Activated CD4-positive, alpha-beta memory T cell treated with anti-CD3 and anti-CD28 coated beads for 36 hours (primary cell): Measurements from ENCODE around the gene RFPL4AL1. TPM values are rescaled to one million over a fixed set of nuclear protein-coding genes. Genes with fewer than 3 reads are reported as not detected.

Experiments
- CTCF ChIA-PET: fragments of 350-600 bp; sonication (Branson Sonifier 250); formaldehyde crosslinking; loops from one replicate; lab custom pipeline; 2021; ENCODE audit warnings: antibody characterized with exemption, inconsistent platforms; lab: Charles Lee
- POLR2A ChIA-PET: fragments of 350-600 bp; sonication (Branson Sonifier 250); formaldehyde crosslinking; loops from one replicate; lab custom pipeline; 2021; ENCODE audit warnings: antibody characterized with exemption; lab: Charles Lee
- DNase-seq: peaks from one replicate; pipeline ENCODE4 v3.0.0-alpha.2; 2020
- H3K27ac Mint-ChIP-seq: one replicate; pipeline ENCODE4 v1.8.0; 2021; ENCODE audit warnings: mixed read lengths
- H3K27me3 Mint-ChIP-seq: one replicate; pipeline ENCODE4 v1.8.0; 2021; ENCODE audit warnings: mixed read lengths
- H3K36me3 Mint-ChIP-seq: one replicate; pipeline ENCODE4 v1.8.0; 2021; ENCODE audit warnings: mixed read lengths
- H3K4me1 Mint-ChIP-seq: one replicate; pipeline ENCODE4 v1.8.0; 2021; ENCODE audit warnings: low read depth, mixed read lengths
- H3K4me3 Mint-ChIP-seq: one replicate; pipeline ENCODE4 v1.8.0; 2021; ENCODE audit warnings: mild to moderate bottlenecking, mixed read lengths
- H3K9me3 Mint-ChIP-seq: one replicate; pipeline ENCODE4 v1.8.0; 2021; ENCODE audit warnings: mixed read lengths
- intact Hi-C: fragments of 100-400 bp; cut with micrococcal nuclease; formaldehyde crosslinking; loops from one replicate; pipeline ENCODE4 v1.15.1; 2023
- total RNA-seq, 2 experiments: library from RNA; stranded (reverse); gene quantifications; one replicate each; pipeline ENCODE4 v1.2.3, GENCODE V29; 2021

Gene RFPL4AL1
- total RNA-seq, 2 experiments from 2014 or later = not detected

DNA sequence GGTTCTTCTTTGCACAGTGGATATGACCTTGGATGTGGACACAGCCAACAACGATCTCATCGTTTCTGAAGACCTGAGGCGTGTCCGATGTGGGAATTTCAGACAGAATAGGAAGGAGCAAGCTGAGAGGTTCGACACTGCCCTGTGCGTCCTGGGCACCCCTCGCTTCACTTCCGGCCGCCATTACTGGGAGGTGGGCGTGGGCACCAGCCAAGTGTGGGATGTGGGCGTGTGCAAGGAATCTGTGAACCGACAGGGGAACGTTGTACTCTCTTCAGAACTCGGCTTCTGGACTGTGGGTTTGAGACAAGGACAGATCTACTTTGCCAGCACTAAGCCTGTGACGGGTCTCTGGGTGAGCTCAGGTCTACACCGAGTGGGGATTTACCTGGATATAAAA, 9.4 kb downstream of the RFPL4AL1 start:
- no peaks in the 10 kb centered on the region for H3K9me3 Mint-ChIP-seq
- ChIA-PET POLR2A (no interaction called here), CTCF (no interaction called here)
- H3K4me3 Mint-ChIP-seq = no peak overlapping the region
- H3K4me1 Mint-ChIP-seq = no peaks in the 10 kb centered on the region
- H3K27ac Mint-ChIP-seq = no peak overlapping the region
- intact Hi-C loops = no loop called here
- H3K27me3 Mint-ChIP-seq = peaks cover 29% of the 10 kb centered on the region
- H3K36me3 Mint-ChIP-seq = no peaks in the 10 kb centered on the region
- DNase-seq = no peak

DNA sequence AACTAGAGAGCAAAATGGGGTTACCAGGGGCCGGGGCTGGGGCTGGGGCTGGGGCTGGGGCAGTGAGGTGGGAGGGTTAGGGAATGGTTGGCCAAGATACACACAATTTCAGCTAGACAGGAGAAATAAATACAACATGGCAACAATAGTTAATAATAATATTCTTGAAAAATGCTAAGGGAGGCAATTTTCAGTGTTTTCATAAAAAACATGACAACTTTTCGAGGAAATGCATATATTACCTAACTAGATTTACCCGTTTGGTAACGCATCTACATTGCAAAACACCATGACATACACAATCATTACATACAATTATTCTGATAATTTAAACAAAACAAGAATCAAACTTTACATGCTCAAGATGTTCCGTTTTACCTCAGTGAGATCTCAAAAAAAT, 12.2 kb downstream of the RFPL4AL1 start:
- no peak overlapping the region for H3K4me3 Mint-ChIP-seq
- H3K27me3 Mint-ChIP-seq = peaks cover 24% of the 10 kb centered on the region
- DNase-seq = no peak
- POLR2A ChIA-PET = no interaction called here
- no peaks in the 10 kb centered on the region for H3K36me3 Mint-ChIP-seq
- no peaks in the 10 kb centered on the region for H3K4me1 Mint-ChIP-seq
- CTCF ChIA-PET = no interaction called here
- H3K9me3 Mint-ChIP-seq = no peaks in the 10 kb centered on the region
- no peak overlapping the region for H3K27ac Mint-ChIP-seq
- intact Hi-C loops = no loop called here

DNA sequence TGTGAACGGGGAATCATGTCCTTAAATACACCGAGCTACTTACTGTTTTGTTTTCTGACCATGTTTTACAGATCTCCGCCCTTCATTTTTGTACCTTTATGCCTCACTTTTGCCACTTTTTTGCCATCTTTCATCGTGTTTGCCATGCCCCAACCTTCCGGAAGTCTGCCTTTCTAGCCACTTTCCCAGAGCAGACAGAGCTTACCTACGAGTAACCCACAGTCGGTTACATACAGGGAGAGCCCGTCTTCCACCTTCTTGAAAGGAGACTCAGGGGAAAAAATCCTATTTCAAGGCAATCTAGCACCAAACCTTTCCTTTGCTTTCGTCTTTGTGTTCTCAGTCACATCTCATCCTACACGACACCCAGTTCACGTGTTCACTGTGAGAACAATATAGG, 26.1 kb downstream of the RFPL4AL1 start:
- intact Hi-C loops = no loop called here
- Mint-ChIP-seq H3K4me1 (no peaks in the 10 kb centered on the region), H3K36me3 (no peaks in the 10 kb centered on the region), H3K27me3 (peaks cover 10% of the 10 kb centered on the region), H3K4me3 (no peak overlapping the region), H3K27ac (no peak overlapping the region), H3K9me3 (no peaks in the 10 kb centered on the region)
- POLR2A ChIA-PET = no interaction called here
- DNase-seq = no peak
- CTCF ChIA-PET = no interaction called here

DNA sequence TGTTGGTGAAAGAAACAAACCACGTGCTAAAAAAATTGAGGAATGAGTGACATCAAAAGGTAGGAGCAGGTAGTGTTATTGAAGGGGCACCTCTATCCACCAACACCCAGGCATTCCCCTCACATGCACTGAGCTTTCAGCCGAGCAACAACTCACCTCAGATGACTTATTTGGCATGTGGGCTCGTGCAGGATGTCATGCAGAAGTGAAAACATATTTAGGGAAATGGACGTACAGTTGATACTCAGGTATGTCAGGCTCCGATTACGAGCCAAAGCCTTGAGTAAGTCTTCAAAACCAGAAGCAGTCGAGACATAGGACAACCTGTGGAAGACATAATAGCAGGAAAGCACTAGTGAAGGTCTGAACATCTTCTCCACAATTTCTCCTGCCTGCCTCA, 32.5 kb downstream of the RFPL4AL1 start:
- Mint-ChIP-seq H3K36me3 (no peaks in the 10 kb centered on the region), H3K27me3 (peaks cover 12% of the 10 kb centered on the region), H3K4me3 (no peak overlapping the region), H3K4me1 (no peaks in the 10 kb centered on the region), H3K9me3 (peaks cover 5% of the 10 kb centered on the region), H3K27ac (no peak overlapping the region)
- DNase-seq = no peak
- ChIA-PET POLR2A (no interaction called here), CTCF (no interaction called here)
- intact Hi-C loops = loop anchor here (10.0 kb wide), 1 partner anchor 287 kb away; no protein-coding TSS in a partner anchor

DNA sequence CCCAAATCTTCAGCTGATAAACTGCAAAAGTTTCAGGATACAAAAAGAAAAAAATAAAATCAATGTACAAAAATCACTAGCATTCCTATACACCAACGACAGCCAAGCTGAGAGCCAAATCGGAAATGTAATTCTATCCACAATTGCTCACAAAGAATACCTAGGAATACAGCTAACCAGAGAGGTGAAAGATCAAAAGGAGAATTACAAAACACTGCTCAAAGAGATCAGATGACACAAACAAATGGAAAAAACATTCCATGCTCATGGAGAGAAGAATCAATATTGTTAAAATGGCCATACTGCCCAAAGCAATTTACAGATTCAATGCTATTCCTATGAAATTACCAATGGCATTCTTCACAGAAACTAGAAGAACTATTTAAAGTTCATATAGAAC, 33.4 kb downstream of the RFPL4AL1 start:
- no peak for DNase-seq
- intact Hi-C loops = loop anchor here (10.0 kb wide), 1 partner anchor 287 kb away; no protein-coding TSS in a partner anchor
- ChIA-PET POLR2A (no interaction called here), CTCF (no interaction called here)
- no peaks in the 10 kb centered on the region for H3K36me3 Mint-ChIP-seq
- H3K9me3 Mint-ChIP-seq = peaks cover 6% of the 10 kb centered on the region
- no peaks in the 10 kb centered on the region for H3K4me1 Mint-ChIP-seq
- peaks cover 10% of the 10 kb centered on the region for H3K27me3 Mint-ChIP-seq
- H3K4me3 Mint-ChIP-seq = no peak overlapping the region
- H3K27ac Mint-ChIP-seq = no peak overlapping the region

DNA sequence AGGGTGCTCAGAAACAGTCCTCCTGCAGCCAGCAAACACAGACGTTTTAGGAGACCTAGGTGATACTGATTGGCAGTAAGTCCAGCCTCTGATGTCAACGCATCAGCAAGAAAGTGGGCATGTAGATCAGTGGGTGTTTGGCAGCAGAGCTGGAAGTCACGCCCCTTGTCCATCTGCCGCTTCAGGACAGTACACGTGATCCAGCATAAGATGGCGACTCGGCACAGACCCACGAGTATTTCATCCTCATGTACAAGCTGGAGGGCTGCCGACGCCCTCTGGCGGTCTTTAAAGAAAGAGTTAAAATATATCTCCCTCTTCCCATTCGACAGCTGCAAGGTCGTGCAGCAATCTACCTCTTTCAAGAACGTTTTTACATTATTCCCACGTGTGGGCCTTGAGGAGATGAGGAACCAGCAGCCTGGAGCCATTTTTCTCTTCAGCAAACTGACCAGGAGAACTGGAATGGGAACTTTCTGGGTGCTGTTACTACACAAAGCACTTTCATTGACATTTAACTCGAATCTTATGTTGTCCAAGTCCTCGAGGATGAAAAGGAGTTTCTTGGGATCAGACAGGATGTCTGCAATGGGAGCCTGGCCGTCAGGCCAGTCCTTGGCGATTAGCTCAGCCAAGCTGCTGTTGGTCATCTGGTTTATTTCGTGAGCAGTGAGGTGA, 40.6 kb downstream of the RFPL4AL1 start:
- intact Hi-C loops = loop anchor here (10.0 kb wide), 1 partner anchor 295 kb away; no protein-coding TSS in a partner anchor
- POLR2A ChIA-PET = interaction anchor here (0.6 kb wide), 1 partner anchor 177 kb away, joined by 3 read pairs; no protein-coding TSS in a partner anchor
- CTCF ChIA-PET = interaction anchor here (0.9 to 2.8 kb wide), 4 partner anchors 12 to 178 kb away, joined by 3 to 22 read pairs (median 7); no protein-coding TSS in a partner anchor
- Mint-ChIP-seq H3K4me3 (no peak overlapping the region), H3K27me3 (peaks cover under 1% of the 10 kb centered on the region), H3K36me3 (no peaks in the 10 kb centered on the region), H3K9me3 (peaks cover 2% of the 10 kb centered on the region), H3K27ac (no peak overlapping the region), H3K4me1 (peaks cover 6% of the 10 kb centered on the region)
- DNase-seq = peak; percentile 59

DNA sequence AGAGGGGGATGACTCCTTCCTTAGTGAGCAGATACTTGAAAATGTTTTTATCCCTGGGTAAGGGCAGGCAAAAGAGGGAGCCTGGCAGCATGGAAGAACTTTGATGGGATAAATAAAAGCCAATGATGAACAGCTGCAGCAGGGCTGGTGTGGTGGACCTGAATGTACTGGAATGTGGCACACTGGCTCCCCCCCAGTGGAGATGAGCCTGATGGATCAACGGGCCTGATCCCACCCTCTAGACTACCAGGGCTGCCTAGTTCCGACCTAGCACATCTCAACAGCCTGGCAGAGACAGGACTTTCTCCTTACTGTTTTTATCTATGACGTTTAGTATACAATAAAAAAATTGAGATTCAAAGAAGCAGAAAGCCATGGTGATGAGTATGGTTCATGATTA, 42.4 kb downstream of the RFPL4AL1 start:
- DNase-seq = no peak
- H3K4me1 Mint-ChIP-seq = peaks cover 6% of the 10 kb centered on the region
- ChIA-PET CTCF (interaction anchor here (2.5 to 2.8 kb wide), 2 partner anchors 107 to 179 kb away, joined by 11 to 22 read pairs; no protein-coding TSS in a partner anchor), POLR2A (no interaction called here)
- intact Hi-C loops = no loop called here
- peaks cover 2% of the 10 kb centered on the region for H3K9me3 Mint-ChIP-seq
- no peak overlapping the region for H3K4me3 Mint-ChIP-seq
- no peak overlapping the region for H3K27ac Mint-ChIP-seq
- peaks cover 1% of the 10 kb centered on the region for H3K27me3 Mint-ChIP-seq
- H3K36me3 Mint-ChIP-seq = no peaks in the 10 kb centered on the region

DNA sequence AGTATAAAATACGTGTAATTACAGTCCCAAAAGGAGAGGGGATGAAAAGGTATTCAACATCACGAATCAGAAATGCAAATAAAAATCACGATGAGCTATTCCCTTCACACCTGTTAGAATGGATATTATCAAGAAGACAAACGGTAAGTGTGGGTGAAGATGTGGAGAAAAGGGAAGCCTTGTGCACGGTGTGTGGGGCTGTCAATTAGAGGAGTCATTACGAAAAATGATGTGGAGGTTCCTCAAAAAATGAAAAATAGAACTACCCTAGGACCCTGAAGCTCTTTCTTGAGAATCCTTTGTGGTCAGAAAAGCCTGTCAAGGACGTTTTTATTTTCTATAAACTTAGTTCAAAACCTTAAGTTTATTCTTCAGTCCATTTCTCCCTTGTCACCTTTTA, 43.5 kb downstream of the RFPL4AL1 start:
- DNase-seq = no peak
- peaks cover 1% of the 10 kb centered on the region for H3K27me3 Mint-ChIP-seq
- CTCF ChIA-PET = no interaction called here
- intact Hi-C loops = no loop called here
- peaks cover 6% of the 10 kb centered on the region for H3K4me1 Mint-ChIP-seq
- no peak overlapping the region for H3K27ac Mint-ChIP-seq
- no peaks in the 10 kb centered on the region for H3K36me3 Mint-ChIP-seq
- no peak overlapping the region for H3K4me3 Mint-ChIP-seq
- POLR2A ChIA-PET = no interaction called here
- no peaks in the 10 kb centered on the region for H3K9me3 Mint-ChIP-seq

DNA sequence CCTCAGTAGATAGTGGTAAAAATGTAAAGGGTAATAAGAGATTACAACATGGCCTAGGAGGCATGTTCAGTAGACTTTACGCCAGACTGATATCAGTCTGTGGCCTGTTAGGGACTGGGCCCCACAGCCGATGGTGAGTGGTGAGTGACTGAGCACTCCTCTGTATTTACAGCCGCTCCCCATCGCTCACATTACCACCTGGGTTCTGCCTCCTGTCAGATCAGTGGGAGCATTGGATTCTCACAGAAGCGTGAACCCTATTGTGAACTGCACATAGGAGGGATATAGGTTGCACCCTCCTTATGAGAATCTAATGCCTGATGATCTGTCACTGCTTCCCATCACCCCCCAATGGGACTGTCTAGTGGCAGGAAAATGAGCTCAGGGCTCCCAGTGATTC, 45.0 kb downstream of the RFPL4AL1 start:
- H3K27ac Mint-ChIP-seq = no peak overlapping the region
- CTCF ChIA-PET = no interaction called here
- intact Hi-C loops = no loop called here
- POLR2A ChIA-PET = no interaction called here
- peaks cover 1% of the 10 kb centered on the region for H3K27me3 Mint-ChIP-seq
- H3K4me1 Mint-ChIP-seq = peaks cover 6% of the 10 kb centered on the region
- no peaks in the 10 kb centered on the region for H3K36me3 Mint-ChIP-seq
- no peak overlapping the region for H3K4me3 Mint-ChIP-seq
- DNase-seq = no peak
- H3K9me3 Mint-ChIP-seq = no peaks in the 10 kb centered on the region

DNA sequence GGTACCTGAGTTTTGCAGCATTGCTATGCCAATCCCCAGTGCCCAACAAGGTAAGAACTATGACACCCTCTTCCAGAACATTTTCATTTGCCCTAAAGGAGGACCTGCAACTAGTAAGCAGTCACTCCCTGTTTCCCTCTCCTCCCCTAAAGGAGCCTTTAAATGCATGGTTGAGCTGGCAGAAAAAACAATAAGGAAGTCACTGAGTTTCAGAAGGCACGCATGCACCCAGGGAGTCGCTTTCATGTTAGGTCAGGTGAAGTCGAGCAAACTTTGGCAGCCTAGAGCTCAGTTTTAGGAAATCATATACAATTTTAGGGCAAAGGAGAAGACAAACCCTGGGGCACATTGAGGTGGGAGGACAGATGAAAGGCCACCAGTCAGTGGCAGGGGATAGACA, 51.1 kb downstream of the RFPL4AL1 start:
- ChIA-PET CTCF (no interaction called here), POLR2A (no interaction called here)
- intact Hi-C loops = no loop called here
- Mint-ChIP-seq H3K4me1 (no peaks in the 10 kb centered on the region), H3K4me3 (no peak overlapping the region), H3K36me3 (peaks cover 1% of the 10 kb centered on the region), H3K27ac (no peak overlapping the region), H3K27me3 (peaks cover 8% of the 10 kb centered on the region), H3K9me3 (no peaks in the 10 kb centered on the region)
- DNase-seq = no peak

Other genes with a start within 250 kb of the RFPL4AL1 start
- gene SBK2, start 232.0 kb upstream of the RFPL4AL1 start, total RNA-seq = not detected
- gene SBK3, start 223.6 kb upstream of the RFPL4AL1 start, total RNA-seq = not detected
- gene ZNF579, start 188.3 kb upstream of the RFPL4AL1 start, total RNA-seq = 1 to 10 TPM; 6.6 to 6.7 TPM
- gene FIZ1, start 169.6 kb upstream of the RFPL4AL1 start, total RNA-seq = 10 to 100 TPM; 13.8 to 13.9 TPM
- 10 to 100 TPM; 21.5 to 25.1 TPM for gene ZNF524, start 168.8 kb upstream of the RFPL4AL1 start, total RNA-seq
- 10 to 100 TPM; 12.0 to 13.3 TPM for gene ZNF865, start 163.5 kb upstream of the RFPL4AL1 start, total RNA-seq
- 1 to 10 TPM; 3.9 to 4.4 TPM for gene ZNF784, start 144.6 kb upstream of the RFPL4AL1 start, total RNA-seq
- gene ZNF580, start 128.1 kb upstream of the RFPL4AL1 start, total RNA-seq = 10 to 100 TPM; 23.4 to 23.5 TPM
- 10 to 100 TPM; 19.2 to 20.1 TPM for gene ZNF581, start 125.5 kb upstream of the RFPL4AL1 start, total RNA-seq
- gene CCDC106, start 120.9 kb upstream of the RFPL4AL1 start, total RNA-seq = 1 to 10 TPM; 3.6 to 4.0 TPM
- 100 to 1,000 TPM; 249 to 251 TPM for gene U2AF2, start 114.1 kb upstream of the RFPL4AL1 start, total RNA-seq
- 10 to 100 TPM; 36.0 to 36.1 TPM for gene EPN1, start 93.9 kb upstream of the RFPL4AL1 start, total RNA-seq
- not detected for gene NLRP9, start 30.7 kb upstream of the RFPL4AL1 start, total RNA-seq
- gene RFPL4A, start 10.0 kb upstream of the RFPL4AL1 start, total RNA-seq = not detected
- gene NLRP11, start 62.9 kb downstream of the RFPL4AL1 start, total RNA-seq = not detected
- not detected for gene NLRP4, start 67.4 kb downstream of the RFPL4AL1 start, total RNA-seq
- gene NLRP13, start 163.2 kb downstream of the RFPL4AL1 start, total RNA-seq = not detected
- not detected for gene NLRP8, start 178.7 kb downstream of the RFPL4AL1 start, total RNA-seq
- gene NLRP5, start 217.7 kb downstream of the RFPL4AL1 start, total RNA-seq = not detected